Measurements from ENCODE around the gene TIPIN. TPM values are rescaled to one million over a fixed set of nuclear protein-coding genes. Genes with fewer than 3 reads are reported as not detected.
"Not testable (repeated sequence)": the region's sequence is repeated elsewhere in the genome, so short reads cannot be mapped to it uniquely, and the experiment has no call there.

Gene TIPIN, protein sequence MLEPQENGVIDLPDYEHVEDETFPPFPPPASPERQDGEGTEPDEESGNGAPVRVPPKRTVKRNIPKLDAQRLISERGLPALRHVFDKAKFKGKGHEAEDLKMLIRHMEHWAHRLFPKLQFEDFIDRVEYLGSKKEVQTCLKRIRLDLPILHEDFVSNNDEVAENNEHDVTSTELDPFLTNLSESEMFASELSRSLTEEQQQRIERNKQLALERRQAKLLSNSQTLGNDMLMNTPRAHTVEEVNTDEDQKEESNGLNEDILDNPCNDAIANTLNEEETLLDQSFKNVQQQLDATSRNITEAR
- 22.8 and 27.0 TPM in 2 replicates for total RNA-seq (2014; rRNA removed; shearing (Covaris generic))
- 27.4 and 28.2 TPM in 2 replicates for polyA plus RNA-seq (2014; cell fraction: nucleus; rRNA removed)

DNA sequence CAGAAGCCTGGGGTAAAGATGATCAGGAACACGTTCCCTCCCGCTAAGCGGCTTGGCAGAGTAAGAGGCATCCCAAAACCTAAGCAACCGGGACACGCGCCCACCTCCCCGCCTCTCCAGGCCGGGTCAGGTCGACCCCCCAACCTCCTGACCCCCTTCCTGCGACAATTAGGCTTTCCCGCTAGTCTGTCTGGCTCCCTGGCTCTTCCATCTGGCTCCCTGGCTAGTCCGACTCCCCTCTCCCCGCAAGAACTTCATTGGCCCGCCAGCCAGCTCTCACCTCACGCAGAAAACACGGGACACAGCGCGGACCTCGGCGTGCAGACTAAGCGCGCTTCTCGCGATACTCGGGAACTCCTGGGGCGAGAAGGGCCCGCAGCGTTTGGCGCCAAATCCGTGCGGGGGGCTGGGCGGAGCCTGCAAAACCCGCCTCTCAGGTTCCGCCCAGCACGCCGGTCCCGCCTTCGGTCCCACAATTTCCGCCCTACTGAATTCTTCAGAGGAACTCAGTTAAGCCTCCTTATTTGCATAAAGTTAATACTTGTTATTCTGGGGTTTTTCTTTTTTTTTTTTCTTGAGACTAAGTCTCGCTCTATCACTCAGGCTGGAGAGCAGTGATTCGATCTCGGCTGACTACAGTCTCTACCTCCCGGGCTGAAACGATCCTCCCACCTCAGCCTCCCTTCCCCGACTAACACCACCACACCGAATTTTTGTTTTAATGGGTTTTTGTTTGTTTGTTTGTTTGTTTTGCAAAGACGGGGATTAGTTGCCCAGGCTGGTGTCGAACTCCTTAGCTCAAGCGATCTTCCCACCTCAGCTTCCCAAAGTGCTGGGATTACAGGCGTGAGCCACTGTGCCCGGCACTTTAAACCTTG, at the start of gene TIPIN:
Gene TIPIN, minus strand, starts transcription at position 327 of the 878 bp plus-strand sequence. CDS start 3,738 bp downstream, outside the sequence.
- DNase-seq (ENCODE audit: extremely low read depth, low read depth), result peak; percentile 88

DNA sequence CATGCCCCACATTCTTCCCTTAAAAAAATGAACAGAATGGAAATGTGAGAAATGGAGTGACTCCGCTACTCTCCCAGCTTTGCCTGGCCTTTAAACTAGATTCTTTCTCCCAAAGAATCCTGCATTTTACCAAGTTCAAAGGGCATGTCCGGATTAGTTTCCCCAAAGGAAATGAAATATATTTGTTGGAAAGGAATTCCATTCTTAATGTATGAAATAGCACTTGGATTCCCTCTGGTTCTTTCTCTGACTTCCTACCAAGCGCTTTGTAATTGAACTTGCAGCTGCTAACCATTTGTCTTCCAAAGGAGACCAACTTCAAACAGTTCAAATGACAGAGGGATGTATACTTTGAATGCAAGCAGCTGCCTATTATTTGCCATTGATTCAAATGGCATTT, 49.1 kb upstream of the TIPIN start:
- no peak for DNase-seq (ENCODE audit: extremely low read depth, low read depth)

GRCh38 chr15:66405007-66405406, 48.5 kb upstream of the TIPIN start:
- DNase-seq (ENCODE audit: extremely low read depth, low read depth), result no peak

DNA sequence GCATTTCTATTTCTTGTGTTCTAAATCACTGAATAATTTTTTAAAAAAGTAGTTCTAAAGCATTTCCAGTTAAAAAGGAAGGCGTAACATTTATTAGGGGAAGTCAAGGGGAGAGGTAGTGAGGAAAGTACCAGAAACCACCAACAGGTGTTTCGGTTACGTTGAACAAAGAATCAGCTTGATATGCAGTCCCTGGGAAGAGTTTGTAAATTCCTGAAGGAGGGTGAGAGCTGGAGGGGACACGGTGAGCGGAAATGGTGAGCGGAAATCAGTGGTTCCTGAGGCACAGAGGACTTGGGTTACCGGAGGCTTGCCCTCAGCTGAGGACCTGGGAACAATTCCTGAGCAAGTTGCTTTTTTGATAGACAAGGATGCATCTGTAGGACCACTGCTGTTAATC, 48.0 kb upstream of the TIPIN start:
- DNase-seq (ENCODE audit: extremely low read depth, low read depth), result no peak

- DNase-seq (ENCODE audit: extremely low read depth, low read depth), result no peak
These were observed 47.6 kb upstream of the TIPIN start for GRCh38 chr15:66404122-66404521.

GRCh38 chr15:66403323-66403722, 46.8 kb upstream of the TIPIN start:
- DNase-seq (ENCODE audit: extremely low read depth, low read depth), result no peak

GRCh38 chr15:66402761-66403284, 46.3 kb upstream of the TIPIN start:
- no peak for DNase-seq (ENCODE audit: extremely low read depth, low read depth)

GRCh38 chr15:66401130-66402021, 44.9 kb upstream of the TIPIN start:
- DNase-seq (ENCODE audit: extremely low read depth, low read depth), result no peak

GRCh38 chr15:66400351-66400774, 43.9 kb upstream of the TIPIN start:
- no peak for DNase-seq (ENCODE audit: extremely low read depth, low read depth)

DNA sequence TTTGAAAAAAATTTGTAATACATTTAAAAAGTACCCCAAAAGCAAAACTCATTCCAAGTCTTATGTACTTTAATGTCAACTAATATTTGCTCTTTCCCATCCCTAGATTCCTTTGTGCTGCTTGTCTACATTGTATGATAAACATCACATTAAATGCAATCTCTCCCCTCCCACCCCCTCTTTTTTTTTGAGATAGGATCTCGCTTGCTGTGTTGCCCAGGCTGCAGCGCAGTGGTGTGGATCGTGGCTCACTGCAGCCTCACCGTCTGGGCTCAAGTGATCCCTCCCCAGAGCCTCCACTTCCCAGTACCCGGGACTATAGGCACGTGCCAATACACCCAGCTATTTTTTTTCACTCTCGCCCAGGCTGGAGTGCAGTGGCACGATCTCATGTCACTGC, 42.8 kb upstream of the TIPIN start:
- no peak for DNase-seq (ENCODE audit: extremely low read depth, low read depth)

- DNase-seq (ENCODE audit: extremely low read depth, low read depth), result no peak
These were observed 38.4 kb upstream of the TIPIN start for GRCh38 chr15:66394915-66395314.

GRCh38 chr15:66394472-66394871, 38.0 kb upstream of the TIPIN start:
- no peak for DNase-seq (ENCODE audit: extremely low read depth, low read depth)

DNA sequence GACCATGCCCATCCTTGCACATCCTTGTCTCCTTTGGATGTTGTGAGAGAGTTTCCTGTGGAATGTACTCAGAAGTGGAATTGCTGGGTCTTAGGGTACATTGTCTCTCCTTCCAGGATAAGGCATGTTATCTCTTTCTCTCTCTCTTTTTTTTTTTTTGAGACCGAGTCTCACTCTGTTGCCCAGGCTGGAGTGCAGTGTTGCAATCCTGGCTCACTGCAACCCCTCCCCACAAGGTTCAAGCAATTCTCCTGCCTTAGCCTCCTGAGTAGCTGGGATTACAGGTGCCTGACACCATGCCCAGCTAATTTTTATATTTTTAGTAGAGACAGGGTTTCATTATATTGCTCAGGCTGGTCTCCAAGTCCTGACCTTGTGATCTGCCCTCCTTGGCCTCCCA, 36.6 kb upstream of the TIPIN start:
- DNase-seq (ENCODE audit: extremely low read depth, low read depth), result not testable (repeated sequence)

DNA sequence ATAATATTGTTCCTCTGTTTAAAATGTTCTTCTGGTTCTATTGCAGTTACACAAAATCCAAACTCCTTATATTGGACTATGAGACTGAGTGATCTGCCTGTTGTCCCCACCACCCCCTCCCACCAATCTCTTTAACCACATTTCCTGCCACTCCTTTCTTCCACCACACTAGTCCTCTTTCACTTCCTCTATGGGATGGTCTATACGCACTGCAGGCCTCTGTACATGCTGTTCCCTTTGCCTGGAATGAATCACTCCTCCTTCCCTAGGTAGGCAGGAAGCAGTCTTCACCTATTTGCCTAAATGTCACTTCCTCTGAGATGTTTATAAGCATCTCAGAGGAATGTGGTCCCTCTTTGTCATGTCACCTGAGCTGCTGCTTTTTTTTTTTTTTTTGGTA, 34.2 kb upstream of the TIPIN start:
- no peak for DNase-seq (ENCODE audit: extremely low read depth, low read depth)

DNA sequence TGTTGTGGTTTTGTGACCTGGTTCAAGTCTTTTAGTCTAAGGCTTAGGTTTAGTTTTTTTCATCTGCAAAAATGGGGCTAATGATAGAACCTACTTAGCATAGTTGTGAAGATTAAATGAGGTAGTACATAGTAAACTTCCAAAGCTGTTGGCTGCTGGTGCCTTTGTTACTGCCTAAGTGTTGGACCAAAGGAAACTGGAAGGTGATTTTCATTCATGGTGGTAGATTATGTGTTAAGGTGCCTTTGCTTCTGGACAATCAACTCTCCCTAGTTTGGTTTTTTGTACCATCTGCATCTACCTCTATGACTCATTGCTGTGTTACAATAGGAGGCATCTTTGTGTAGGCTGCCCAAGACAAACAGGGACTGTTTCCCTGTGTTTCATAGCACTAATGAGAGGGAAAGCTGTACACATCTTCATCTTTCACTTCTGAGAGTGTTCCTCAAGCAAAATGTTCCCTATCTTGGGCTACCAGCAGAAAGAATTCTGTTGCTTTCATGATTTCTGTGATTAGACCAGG, 33.4 kb upstream of the TIPIN start:
- DNase-seq (ENCODE audit: extremely low read depth, low read depth), result no peak

GRCh38 chr15:66389098-66389858, 32.8 kb upstream of the TIPIN start:
- DNase-seq (ENCODE audit: extremely low read depth, low read depth), result no peak

- DNase-seq (ENCODE audit: extremely low read depth, low read depth), result no peak
These were observed 32.1 kb upstream of the TIPIN start for GRCh38 chr15:66388576-66388975.

GRCh38 chr15:66388043-66388363, 31.5 kb upstream of the TIPIN start:
- DNase-seq (ENCODE audit: extremely low read depth, low read depth), result no peak

GRCh38 chr15:66387163-66388042, 30.9 kb upstream of the TIPIN start:
- DNase-seq (ENCODE audit: extremely low read depth, low read depth), result peak; percentile 40
